ENCODE results near the gene DYNLT2.

The DYNLT2 gene

DNA sequence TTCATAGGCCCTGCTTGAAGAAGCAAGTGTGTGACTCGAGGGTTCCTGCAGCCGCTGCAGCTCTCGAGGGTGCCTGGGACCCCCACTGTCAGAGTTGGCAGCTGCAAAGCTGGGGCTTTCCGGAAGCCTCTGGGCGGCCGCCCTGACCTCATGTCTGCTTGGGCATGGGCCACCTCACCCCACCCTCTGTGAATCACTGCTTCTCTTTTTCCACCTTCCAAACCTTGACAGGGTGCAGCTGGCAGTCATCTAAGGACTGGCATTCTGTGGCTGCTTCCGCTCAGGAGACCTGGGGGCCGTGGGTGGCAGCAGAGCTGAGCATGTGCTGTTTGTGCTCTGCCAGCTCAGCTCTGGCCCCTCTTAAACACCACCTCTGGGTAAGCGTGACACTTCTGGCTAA is 32.0 kb upstream of the DYNLT2 start:
- no peak for DNase-seq

DNA sequence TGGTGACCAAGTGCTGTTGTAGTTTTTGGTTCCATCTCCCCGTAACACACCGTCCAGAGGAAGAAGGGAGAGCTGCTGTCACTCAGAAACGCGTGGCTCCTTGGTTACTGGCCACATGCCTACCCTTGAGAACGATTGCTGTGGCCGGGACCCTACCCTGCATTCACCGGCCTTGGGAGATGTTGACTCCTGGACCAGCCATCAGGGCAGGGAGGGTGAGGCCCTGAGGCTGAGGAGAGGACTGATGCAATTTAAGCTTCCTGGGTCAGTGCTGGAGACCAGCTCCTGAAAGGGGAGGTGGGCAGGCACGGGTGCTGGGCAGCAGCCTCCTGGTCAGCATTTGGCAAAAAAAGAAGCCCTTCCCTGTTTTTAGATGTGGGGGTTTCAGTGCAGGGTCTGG is 31.6 kb upstream of the DYNLT2 start:
- DNase-seq: no peak

DNA sequence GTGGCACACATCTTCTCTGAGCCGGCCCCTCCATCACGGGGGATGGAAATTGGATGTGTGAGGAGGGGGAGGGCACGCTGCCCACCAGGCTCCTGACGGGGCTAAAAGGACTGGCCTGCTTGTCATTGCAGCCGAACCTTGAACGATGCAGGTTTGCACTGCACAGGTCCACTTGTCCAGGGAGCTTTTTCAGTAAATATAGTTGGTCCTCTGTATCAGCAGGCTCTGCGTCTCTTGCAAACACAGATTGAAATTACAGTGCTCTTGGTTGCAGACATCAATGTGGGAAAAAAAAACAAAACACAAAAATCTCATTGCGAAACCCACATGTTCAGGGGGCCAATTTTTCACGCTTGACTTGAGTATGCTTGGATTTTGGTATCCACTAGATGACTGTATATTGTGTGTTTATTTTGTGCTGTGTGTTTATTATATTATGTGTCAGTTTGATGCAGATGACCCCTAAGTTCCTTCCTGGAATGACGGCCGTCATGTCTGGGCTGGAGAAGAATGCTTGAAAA is 29.3 kb upstream of the DYNLT2 start:
- no peak for DNase-seq

DNA sequence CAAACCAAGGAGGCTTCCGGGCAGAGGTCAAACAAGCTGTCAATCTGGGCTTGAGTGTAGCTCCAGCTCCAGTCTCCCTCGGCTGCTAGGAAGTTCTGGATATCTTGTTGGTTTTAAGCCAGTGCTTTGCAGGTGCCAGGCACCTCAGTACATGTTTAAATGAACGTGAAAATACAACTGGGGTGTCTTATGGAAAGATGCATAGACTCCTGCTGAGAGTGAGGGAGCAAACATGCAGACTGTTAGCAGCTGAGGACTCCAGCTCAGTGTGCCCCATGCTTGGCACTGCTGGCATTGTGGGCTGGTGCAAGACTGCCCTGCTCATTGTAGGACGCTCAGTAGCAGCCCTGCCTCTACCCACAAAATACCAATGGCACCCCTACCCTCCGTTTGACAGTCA is 28.5 kb upstream of the DYNLT2 start:
- DNase-seq: no peak

DNA sequence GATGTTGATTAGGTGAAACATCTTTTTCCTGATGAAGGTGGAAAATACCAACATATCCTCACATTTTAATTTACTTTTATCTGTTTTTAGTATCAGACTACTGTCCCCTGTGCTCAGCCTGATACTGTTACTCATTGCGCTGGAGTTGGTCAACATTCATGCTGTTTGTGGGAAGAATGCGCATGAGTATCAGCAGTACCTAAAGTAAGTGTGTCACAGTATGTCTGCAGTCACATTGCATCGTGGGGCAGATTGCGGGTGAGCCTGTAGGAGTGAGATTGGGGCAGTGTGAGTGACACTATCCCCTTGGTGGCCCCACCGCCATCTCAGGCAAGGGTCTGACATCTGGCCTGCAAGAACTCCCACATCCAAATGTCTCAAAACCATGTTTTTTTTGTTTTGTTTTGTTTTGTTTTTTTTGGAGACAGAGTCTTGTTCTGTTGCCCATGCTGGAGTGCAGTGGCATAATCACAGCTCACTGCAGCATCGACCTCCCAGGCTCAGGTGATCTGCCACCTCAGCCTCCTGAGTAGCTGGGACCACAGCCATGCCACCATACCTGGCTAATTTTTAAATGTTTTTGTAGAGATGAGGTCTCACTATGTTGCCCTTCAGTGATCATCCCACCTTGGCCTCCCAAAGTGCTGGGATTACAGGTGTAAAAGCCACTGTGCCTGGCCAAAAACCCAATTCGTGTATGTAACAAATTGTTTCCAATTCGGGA is 27.9 kb upstream of the DYNLT2 start:
- no peak for DNase-seq

DNA sequence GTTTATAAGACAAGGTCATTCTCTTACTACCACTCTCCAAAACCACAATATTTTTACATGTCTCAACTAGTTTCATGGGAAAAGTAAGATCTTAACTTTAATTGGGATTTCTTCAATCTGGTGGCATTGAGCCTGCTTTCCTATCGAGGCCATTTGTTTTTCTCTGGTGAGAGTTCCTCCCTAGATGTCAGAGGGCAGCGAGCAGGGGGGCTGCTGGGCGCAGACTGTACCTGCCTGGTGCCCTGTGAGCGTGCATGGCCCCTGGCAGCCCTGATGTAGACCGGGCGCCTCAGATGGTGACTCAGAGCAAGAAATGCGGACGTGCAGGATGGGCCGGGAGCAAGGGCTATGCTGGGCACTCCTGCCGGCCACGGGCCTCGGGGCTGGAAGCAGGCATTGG is 27.3 kb upstream of the DYNLT2 start:
- DNase-seq: no peak

DNA sequence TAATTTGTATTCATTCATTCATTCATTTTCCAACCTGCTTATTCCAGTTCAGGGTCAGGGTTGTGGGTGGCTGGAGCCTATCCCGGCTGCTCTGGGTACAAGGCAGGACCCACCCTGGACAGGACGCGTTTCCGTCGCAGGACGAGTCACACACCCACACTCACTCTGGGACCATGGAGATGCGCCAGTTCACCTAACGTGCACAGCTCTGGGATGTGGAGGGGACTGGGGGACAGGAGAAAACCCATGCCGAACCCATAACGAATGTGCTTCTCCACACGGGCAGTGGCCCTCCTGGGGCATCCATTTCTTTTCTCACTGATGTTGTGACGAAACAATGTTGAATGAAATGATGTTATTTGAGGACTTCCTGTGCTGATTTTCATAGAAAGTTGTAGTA is 26.5 kb upstream of the DYNLT2 start:
- DNase-seq: no peak

DNA sequence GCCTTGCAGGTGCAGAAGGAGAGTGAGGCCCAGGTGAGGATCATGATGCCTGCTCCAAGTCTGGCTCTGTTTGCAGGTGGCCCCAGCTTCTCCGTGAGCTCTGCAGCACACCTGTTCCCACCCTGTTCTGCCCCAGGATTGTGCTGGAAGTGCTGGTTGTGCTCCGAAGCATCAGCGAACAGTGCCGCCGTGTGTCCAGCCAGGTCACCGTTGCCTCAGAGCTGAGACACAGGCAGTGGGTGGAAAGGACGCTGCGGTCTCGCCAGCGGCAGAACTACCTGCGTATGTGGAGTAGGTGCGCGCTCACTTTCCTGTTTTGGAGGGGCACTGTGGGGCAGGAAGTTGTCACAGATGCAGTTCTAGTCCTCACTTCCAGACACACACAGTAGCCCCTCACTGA is 25.0 kb upstream of the DYNLT2 start:
- DNase-seq: no peak

DNA sequence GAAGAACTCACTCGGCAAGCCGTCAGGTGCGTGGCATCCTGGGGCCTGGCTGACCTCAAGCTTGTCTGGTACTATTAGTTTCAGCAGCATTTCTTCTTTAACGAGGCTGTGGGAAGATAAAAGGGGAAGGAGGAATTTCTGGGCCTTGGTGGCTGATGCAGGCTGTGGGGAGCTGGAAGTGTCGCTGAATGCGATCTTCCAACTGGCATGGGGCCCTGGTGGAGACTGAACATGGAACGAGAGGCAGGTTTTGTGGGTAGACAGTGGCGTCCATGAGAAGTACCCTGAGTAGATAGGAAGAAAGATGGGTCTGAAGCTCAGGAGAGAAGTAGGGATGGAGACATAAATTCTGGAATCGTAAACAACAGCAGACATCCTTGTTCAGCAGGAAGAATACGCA is 23.9 kb upstream of the DYNLT2 start:
- no peak for DNase-seq

DNA sequence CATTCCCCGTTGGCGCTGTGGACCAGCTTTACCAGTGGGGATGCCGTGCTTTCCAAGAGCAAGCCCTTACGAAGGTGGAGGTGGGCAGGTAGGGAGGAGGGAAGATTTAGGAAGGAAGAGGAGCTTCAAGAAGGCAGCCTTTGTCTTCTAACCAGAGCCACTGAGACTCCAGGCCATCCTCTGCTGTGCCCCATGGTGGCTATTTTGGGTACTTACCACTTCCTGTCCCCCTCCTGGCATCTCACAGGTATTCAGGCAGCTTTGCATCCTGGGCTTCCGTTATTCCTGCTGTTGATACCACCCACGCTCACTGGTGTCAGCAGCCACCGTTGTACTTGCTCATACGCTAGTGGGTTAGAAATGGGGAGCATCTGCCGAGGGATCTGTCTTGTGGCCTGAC is 23.0 kb upstream of the DYNLT2 start:
- DNase-seq: no peak

DNA sequence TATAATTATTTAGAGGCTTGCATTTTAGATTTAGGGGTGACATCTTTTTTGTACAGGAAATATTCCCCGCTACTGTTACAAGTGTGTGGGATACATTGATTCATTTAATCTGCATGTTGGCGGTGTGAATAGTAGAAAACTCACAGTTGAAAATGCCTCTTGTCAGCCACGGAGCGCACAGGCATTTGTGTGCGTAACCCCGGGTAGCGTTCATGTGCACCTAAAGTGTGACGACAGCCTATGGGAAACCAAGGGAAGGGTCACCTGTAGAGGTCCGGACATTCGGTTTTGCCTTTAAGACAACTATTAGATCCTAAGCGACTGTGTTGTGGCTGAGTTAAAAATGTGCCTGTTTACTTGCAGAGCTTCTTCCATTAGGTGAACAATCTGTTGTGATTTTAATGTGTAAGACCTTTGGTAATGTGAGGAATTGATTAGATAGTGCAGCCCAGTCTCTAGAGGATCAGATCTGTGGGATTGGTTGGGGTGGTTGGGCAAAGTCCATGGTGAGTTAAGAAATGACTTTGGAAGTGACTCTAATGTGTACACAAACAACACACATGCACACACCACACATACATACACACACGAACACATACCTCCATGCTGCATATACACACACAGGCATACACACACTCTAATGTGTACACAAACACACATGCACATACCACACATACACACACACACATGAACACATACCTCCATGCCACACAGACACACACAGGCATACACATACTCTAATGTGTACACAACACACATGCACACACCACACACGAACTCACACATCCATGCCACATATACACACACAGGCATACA is 15.8 kb upstream of the DYNLT2 start:
- no peak for DNase-seq

DNA sequence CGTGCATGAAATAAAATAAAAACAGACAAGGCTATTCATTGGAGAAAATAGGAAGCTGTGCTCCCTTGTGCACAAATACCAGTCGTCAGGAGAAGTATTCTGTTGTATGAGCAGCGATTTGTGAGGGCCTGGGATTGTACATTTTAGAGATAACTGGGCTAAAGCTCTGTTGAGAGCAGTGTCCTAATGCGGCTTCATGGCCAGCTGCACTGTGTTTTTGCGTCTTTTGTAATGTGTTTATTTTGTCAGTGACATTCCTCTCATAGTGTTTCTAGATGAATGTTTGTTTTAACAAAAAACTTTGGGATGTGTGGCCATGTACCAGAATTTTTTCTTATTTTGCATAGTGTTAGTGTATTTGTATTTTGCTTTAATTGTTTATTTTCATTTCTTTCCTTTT is 14.9 kb upstream of the DYNLT2 start:
- DNase-seq: no peak

DNA sequence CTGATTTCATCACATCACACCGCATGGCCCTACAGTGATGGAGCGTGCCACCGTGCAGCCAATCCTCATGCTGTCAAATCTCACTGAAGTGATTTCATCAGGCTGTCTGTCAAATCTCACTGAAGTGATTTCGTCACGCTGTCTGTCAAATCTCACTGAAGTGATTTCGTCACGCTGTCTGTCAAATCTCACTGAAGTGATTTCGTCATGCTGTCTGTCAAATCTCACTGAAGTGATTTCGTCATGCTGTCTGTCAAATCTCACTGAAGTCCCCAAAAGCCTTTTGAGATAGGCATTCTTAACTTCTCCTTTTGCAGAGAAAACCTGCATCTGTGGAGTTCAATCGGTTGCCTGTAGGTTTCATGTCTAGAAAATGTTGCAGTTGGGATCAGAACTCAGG is 14.4 kb upstream of the DYNLT2 start:
- peak; percentile 13 to 18 for DNase-seq

DNA sequence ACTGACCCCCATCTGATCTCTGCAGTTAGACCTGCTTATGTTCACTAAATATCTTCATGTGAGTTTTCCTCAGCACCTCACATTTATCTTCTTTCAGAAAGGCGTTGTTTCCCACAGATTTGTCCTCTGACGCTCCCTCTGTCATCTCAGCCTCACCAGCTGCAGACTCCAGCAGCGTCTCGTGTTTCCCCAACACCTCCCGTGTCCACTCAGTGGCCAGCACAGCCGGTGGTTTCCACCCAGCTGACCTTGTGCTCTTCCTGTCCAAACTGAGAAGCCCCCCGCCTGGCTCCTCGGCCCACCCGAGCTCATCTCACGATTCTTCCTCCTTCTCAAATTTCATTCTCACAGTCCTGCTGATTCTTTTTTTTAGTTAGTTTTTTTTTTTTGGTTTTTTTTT is 12.5 kb upstream of the DYNLT2 start:
- DNase-seq: no peak

DNA sequence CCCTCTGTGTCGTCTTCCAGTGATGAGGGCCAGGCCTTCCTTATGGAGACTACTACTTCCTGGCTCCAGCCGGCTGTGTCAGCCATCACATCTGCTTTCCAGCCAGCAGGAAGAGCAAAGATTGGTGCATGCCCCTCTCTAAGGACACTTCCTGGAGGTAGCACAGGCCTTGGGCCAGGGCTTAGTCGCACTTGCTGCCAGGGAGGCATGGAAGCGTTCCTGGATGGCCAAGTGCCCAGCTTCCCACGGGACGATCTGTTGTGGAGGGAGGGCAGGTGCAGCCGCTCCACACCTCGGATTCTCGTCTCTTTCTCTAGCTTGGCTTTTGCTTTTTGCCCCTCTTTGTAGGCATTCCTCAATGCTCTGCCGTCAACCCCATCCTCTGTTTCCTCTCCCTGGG is 11.9 kb upstream of the DYNLT2 start:
- no peak for DNase-seq

DNA sequence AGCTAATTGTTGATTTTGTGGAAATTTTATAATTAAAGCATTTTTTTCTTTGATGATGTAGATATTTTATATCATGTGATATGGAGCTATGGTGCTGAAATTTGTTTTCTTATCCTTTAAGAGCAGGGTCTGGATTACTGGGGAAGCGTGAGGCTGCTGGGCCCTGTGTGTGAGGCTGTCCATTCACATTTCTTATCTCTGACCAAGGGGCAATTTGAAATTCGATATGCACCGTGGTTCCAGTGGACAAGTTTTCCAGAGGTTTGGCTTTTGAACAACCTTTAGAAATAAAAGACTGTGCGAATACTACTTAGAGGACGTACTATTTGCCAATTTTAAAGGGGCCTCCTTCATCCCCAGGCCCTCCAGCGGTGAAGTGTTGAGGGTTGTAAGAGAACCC is 3.8 kb upstream of the DYNLT2 start:
- DNase-seq: no peak

DNA sequence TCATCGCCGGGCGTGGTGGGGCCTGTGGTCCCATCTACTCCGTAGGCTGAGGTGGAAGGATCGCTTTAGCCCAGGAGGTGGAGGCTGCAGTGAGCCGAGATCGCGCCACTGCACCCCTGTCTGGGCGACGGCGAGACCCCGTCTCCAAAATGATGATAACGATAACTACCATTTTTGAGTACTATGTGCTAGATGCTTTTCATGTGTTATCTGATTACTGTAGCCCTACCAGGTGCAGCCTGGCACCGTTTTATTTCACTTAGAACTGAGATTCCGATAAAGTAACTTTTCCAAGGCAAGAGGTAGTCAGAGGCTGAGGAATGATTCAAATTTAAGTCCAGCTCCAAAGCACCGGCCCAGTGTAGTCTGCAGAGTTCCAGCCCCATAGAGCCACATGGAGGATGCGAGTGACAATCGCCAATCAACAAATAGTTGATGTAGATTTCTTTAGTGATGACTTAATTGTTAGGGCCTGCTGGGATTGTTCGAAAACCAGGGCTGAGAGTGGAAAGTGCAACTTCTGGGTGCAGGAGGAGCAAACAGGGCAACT is 777 bp upstream of the DYNLT2 start:
- no peak for DNase-seq

DNA sequence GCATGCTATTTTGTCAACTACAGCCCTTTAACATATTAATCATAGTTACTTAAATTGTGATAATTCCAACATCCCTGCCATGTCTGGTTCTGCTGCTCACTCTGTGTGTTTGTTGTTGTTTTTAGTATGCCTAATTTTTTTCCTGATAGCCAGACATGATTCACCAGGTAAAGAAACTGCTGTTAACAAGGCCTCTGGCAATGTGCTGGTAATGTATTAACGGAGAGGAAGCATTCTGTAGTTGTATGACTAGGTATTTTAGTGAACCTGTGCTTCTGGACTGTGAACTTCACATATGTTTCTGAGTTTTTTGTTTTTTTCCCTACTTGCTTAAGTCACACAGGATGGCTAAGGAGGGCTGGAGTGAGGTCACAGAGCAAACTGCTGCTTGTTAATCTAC is 4.8 kb downstream of the DYNLT2 start:
- no peak for DNase-seq

DNA sequence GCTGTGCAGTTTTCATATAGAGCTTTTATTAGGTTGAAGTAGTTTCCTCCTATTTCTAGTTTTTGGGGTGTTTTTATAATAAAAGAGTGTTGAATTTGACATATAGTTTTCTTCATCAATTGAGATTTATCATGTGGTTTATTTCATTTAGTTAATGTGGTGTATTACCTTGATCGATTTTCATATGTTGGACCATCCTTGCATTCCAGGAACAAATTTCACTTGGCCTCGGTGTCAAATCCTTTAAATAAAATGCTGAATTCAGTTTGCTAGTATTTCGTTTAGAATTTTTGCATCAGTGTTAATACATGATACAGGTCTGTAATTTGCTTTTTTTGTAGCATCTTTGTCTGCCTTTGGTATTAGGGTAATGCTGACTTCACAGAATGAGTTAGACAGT is 6.0 kb downstream of the DYNLT2 start:
- DNase-seq: no peak

DNA sequence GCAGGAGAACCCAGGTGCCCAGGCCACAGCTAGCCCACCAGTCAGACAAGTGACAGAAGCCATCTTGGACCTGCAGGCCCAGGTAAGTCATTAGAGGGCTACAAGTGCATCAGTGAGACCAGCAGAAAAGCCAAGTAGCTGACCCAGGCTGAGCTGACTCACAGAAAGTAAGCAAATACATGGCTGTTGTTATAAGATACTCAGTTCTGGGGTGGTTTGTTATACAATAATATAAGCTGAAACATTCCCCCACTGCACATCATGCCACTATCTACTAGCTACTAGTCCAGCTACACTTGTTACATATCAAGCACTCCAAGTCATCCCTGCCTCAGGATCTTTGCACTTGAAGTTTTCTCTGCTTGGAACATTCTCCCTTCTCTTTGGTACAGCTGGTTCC is 10.0 kb downstream of the DYNLT2 start:
- DNase-seq: no peak

DNA sequence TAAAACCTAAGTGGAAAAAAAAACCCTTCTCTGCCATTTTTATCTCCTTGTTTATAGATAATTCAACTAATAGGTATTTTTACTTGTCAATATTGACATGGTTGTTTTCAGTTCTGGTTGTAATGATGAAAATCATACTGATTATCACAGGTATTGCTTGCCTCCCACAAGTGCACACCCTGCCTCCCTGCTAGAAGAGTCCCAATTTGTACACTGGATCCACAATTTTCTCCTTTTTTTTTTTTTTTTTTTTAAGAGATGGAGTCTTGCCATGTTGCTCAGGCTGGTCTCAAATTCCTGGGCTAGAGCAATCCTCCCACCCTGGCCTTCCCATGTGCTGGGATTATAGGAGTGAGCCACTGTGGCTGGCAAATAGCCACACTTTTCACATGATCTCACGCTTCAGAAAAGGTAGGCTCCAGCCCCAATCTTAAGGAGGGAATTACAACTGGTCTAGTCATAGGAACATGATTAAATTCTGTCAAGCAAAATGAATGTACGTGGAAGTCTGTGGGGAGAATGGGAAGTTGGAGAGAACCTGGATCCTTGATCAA is 12.3 kb downstream of the DYNLT2 start:
- no peak for DNase-seq

DNA sequence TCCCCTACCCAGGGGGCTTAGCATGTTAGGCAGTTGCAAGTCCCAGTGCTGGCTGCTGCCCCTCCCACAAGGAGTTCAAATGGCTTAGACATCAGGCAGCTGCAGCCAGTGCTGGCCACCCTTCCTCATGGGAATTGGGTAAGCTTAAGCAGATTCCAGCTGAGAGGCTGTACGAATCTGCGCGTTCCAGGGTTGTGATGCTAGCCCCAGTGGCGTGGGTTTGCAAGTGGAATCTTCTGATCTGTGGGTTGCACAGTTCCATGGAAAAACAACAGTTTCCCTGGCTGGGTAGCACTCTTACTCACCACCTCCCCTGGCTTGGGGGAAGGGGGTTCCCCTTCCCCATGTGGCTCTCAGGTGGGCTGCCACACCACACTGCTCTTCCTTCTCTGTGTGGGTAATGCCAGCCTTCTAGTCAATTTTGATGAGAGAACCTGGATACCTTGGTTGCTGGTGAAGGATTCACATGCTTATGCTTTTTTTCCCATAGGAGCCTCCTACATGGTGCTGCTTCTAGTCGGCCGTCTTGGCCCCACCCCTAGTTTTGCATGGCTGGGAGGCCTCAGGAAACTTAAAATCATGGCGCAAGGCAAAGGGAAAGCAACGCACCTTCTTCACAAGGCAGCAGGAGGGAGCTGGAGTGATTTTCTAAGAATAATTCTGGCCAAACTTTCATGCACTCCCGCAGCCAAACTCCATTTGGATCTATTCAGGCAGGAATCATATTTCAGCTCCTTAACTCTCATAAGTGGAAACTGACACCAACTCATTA is 13.0 kb downstream of the DYNLT2 start:
- DNase-seq: no peak

DNA sequence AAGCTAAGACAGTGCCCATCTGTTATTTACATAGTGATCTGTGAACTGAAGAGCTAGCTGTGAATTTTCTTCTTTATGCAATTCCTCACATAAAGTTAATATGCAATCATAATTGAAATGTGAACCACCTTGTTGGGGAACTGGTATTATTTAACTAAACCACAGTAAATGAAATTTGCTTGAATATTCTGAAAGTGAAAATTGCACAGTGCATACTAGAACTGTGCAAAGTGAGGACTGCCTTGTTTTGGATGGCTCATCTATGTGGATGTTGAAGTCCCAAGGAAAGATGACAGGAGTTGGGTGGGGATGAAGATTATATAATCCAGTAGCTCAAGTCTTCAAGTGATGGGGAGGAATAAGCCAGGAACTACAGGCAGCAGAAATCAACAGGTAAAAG is 21.4 kb downstream of the DYNLT2 start:
- DNase-seq: no peak
